H54 (cell line): ENCODE data around the gene KRT28.
"Not testable (repeated sequence)": the region's sequence is repeated elsewhere in the genome, so short reads cannot be mapped to it uniquely, and the experiment has no call there.

Experiments
- DNase-seq: peaks from one replicate; pipeline ENCODE4 v3.0.0; 2011; ENCODE audit warnings: low spot score, mixed read lengths; ENCODE audit not compliant: insufficient read length
- FAIRE-seq: peaks from 3 replicates; lab custom pipeline; 2011; peaks lifted over from hg19 to GRCh38; lab: Jason Lieb, UNC
- POLR2A ChIP-seq: IDR thresholded peaks from 2 replicates; pipeline ENCODE4 v1.6.1; 2011; ENCODE audit warnings: low read depth, mild to moderate bottlenecking, low read length

Gene KRT28

GRCh38 chr17:40779181-40779909 is 20.4 kb downstream of the KRT28 start:
- no peak for DNase-seq
- no peak for FAIRE-seq
- no peak for TF ChIP-seq POLR2A

GRCh38 chr17:40778461-40778860 is 21.3 kb downstream of the KRT28 start:
- DNase-seq (no peak), FAIRE-seq (no peak)
- no peak for TF ChIP-seq POLR2A

- DNase-seq: no peak
- FAIRE-seq: no peak
- no peak for TF ChIP-seq POLR2A
These were observed 21.8 kb downstream of the KRT28 start for GRCh38 chr17:40777971-40778370.

- FAIRE-seq: no peak
- no peak for TF ChIP-seq POLR2A
- no peak for DNase-seq
These were observed 22.3 kb downstream of the KRT28 start for GRCh38 chr17:40777459-40777858.

- FAIRE-seq (no peak), DNase-seq (no peak)
- no peak for TF ChIP-seq POLR2A
These were observed 23.8 kb downstream of the KRT28 start for GRCh38 chr17:40775945-40776344.

- FAIRE-seq (no peak), DNase-seq (no peak)
- no peak for TF ChIP-seq POLR2A
These were observed 27.7 kb downstream of the KRT28 start, which contains the start of gene KRT26 for GRCh38 chr17:40772101-40772500. Gene KRT26, minus strand, starts transcription at chr17:40772201. Its CDS starts 88 bp downstream, at chr17:40772113.

- FAIRE-seq: no peak
- TF ChIP-seq POLR2A: no peak
- DNase-seq: no peak
These were observed 34.1 kb downstream of the KRT28 start for GRCh38 chr17:40765657-40766056.

- FAIRE-seq (no peak), DNase-seq (no peak)
- TF ChIP-seq POLR2A: no peak
These were observed 36.0 kb downstream of the KRT28 start for GRCh38 chr17:40763752-40764151.

- DNase-seq (no peak), FAIRE-seq (no peak)
These were observed 39.4 kb downstream of the KRT28 start for GRCh38 chr17:40760105-40761016.

GRCh38 chr17:40755231-40755630 is 44.5 kb downstream of the KRT28 start, which contains the start of gene KRT25:
Gene KRT25, minus strand, starts transcription at chr17:40755331. Its CDS starts 60 bp downstream, at chr17:40755271.
- FAIRE-seq: peak; percentile 30
- DNase-seq: no peak
- TF ChIP-seq POLR2A: no peak

More at GRCh38 chr17:40760105-40761016, 39.4 kb downstream of the KRT28 start:
- TF ChIP-seq POLR2A: no peak

GRCh38 chr17:40753804-40754203 is 46.0 kb downstream of the KRT28 start:
- FAIRE-seq (no peak), DNase-seq (no peak)
- TF ChIP-seq POLR2A: no peak

- TF ChIP-seq POLR2A: no peak
- DNase-seq (no peak), FAIRE-seq (no peak)
These were observed 48.7 kb downstream of the KRT28 start for GRCh38 chr17:40751065-40751464.

GRCh38 chr17:40750391-40750790 is 49.4 kb downstream of the KRT28 start:
- no peak for TF ChIP-seq POLR2A
- no peak for FAIRE-seq
- DNase-seq: no peak

GRCh38 chr17:40748666-40749065 is 51.1 kb downstream of the KRT28 start:
- FAIRE-seq, DNase-seq: not testable (repeated sequence)
